Spinal cord (tissue), 10 donors: ENCODE data around the gene PPP1R13B. TPM values are rescaled to one million over a fixed set of nuclear protein-coding genes. Genes with fewer than 3 reads are reported as not detected.
A peak's percentile ranks its signal among the peaks of the same experiment; 100 is the strongest.

Experiments
- DNase-seq, 6 donors: peaks; one replicate each; pipeline versions ENCODE4 v3.0.0 to v3.0.0-alpha.2; 2013 to 2015; ENCODE audit warnings: low spot score in 6 of 6, low read depth in 4 of 6
- H3K27ac ChIP-seq: one replicate; pipeline ENCODE4 v1.5.1; 2013; ENCODE audit warnings: low read depth, low read length, control low read depth
- H3K27me3 ChIP-seq: one replicate; pipeline ENCODE4 v1.6.1; 2013; ENCODE audit warnings: low read length; ENCODE audit not compliant: control insufficient read depth, insufficient read depth
- H3K36me3 ChIP-seq: one replicate; pipeline ENCODE4 v1.6.1; 2013; ENCODE audit warnings: low read length; ENCODE audit not compliant: control insufficient read depth, insufficient read depth
- H3K4me1 ChIP-seq: one replicate; pipeline ENCODE4 v1.6.1; 2013; ENCODE audit warnings: low read length; ENCODE audit not compliant: control insufficient read depth, insufficient read depth
- H3K4me3 ChIP-seq: one replicate; pipeline ENCODE4 v1.5.1; 2013; ENCODE audit warnings: low read depth, low read length, control low read depth
- H3K9me3 ChIP-seq: one replicate; pipeline ENCODE4 v1.6.1; 2013; ENCODE audit warnings: low read length; ENCODE audit not compliant: control insufficient read depth, insufficient read depth
- WGBS: methylation state at CpG from one replicate; pipeline ENCODE4 v1.1.5; 2013; ENCODE audit warnings: missing lambda C conversion rate; ENCODE audit not compliant: insufficient coverage; 5-methylcytosine and 5-hydroxymethylcytosine counted together
- polyA plus RNA-seq, 2 donors: library from polyadenylated mRNA; unstranded; fragments of 120-200 nt; gene quantifications; one replicate each; pipeline ENCODE4 v1.2.1, GENCODE V29; 2013; ENCODE audit not compliant: insufficient read length in 2 of 2
- total RNA-seq, 2 donors: library from RNA; depleted of rRNA in 1 of 2; stranded (reverse); fragments of 120-200 nt in 1 of 2; fragments of >200 nt in 1 of 2; gene quantifications; one replicate each; pipeline versions ENCODE4 v1.2.3 to v1.2.4, GENCODE V29; 2013 to 2014
- donor health status: healthy.

Gene PPP1R13B
- total and polyA plus RNA-seq, 4 donors = 16.6 to 46.3 (median 26.5) TPM

GRCh38 chr14:103758059-103758776, 89.2 kb downstream of the PPP1R13B start:
- Histone ChIP-seq H3K27ac (no peak overlapping the region), H3K27me3 (no peaks in the 10 kb centered on the region), H3K4me3 (no peak overlapping the region), H3K9me3 (no peaks in the 10 kb centered on the region), H3K4me1 (no peaks in the 10 kb centered on the region), H3K36me3 (peaks cover 4% of the 10 kb centered on the region)
- DNase-seq = no peak
- WGBS = 100% methylated on average over 2 of the region's 8 CpGs

- H3K4me1 ChIP-seq = no peaks in the 10 kb centered on the region
- no peak overlapping the region for H3K4me3 ChIP-seq
- no peak for DNase-seq
- peaks cover 4% of the 10 kb centered on the region for H3K36me3 ChIP-seq
- H3K27me3 ChIP-seq = no peaks in the 10 kb centered on the region
- WGBS = 57% methylated on average over 1 of the region's 6 CpGs
- H3K9me3 ChIP-seq = no peaks in the 10 kb centered on the region
- no peak overlapping the region for H3K27ac ChIP-seq
These were observed 92.3 kb downstream of the PPP1R13B start for GRCh38 chr14:103755060-103755459.

GRCh38 chr14:103753774-103754173, 93.6 kb downstream of the PPP1R13B start:
- 65% methylated on average over 9 of the region's 9 CpGs for WGBS
- Histone ChIP-seq H3K4me1 (no peaks in the 10 kb centered on the region), H3K9me3 (no peaks in the 10 kb centered on the region), H3K4me3 (no peak overlapping the region), H3K27me3 (no peaks in the 10 kb centered on the region), H3K27ac (no peak overlapping the region), H3K36me3 (peaks cover 4% of the 10 kb centered on the region)
- no peak for DNase-seq

- WGBS = 93% methylated on average over 3 of the region's 5 CpGs
These were observed 97.5 kb downstream of the PPP1R13B start for GRCh38 chr14:103749860-103750259.

GRCh38 chr14:103749452-103749851, 97.9 kb downstream of the PPP1R13B start:
- H3K36me3 ChIP-seq = peaks cover 27% of the 10 kb centered on the region
- no peak for DNase-seq
- H3K9me3 ChIP-seq = no peaks in the 10 kb centered on the region
- no peak overlapping the region for H3K27ac ChIP-seq
- H3K4me1 ChIP-seq = no peaks in the 10 kb centered on the region
- no peak overlapping the region for H3K4me3 ChIP-seq
- no peaks in the 10 kb centered on the region for H3K27me3 ChIP-seq
- 58% methylated on average over 2 of the region's 5 CpGs for WGBS

More at GRCh38 chr14:103749860-103750259, 97.5 kb downstream of the PPP1R13B start:
- H3K4me1 ChIP-seq = no peaks in the 10 kb centered on the region
- peaks cover 24% of the 10 kb centered on the region for H3K36me3 ChIP-seq
- no peaks in the 10 kb centered on the region for H3K27me3 ChIP-seq
- H3K4me3 ChIP-seq = no peak overlapping the region
- DNase-seq = no peak
- no peaks in the 10 kb centered on the region for H3K9me3 ChIP-seq
- no peak overlapping the region for H3K27ac ChIP-seq

GRCh38 chr14:103748534-103748857, 98.9 kb downstream of the PPP1R13B start:
- Histone ChIP-seq H3K4me3 (no peak overlapping the region), H3K4me1 (peaks cover 5% of the 10 kb centered on the region), H3K9me3 (no peaks in the 10 kb centered on the region), H3K27me3 (no peaks in the 10 kb centered on the region), H3K27ac (peak overlapping the region; percentile 47), H3K36me3 (peaks cover 28% of the 10 kb centered on the region)
- WGBS = 92% methylated on average over 5 of the region's 5 CpGs
- no peak for DNase-seq

GRCh38 chr14:103746701-103747100, 100.7 kb downstream of the PPP1R13B start:
- H3K36me3 ChIP-seq = peaks cover 35% of the 10 kb centered on the region
- H3K27ac ChIP-seq = no peak overlapping the region
- no peaks in the 10 kb centered on the region for H3K9me3 ChIP-seq
- H3K4me3 ChIP-seq = no peak overlapping the region
- no peaks in the 10 kb centered on the region for H3K27me3 ChIP-seq
- no peak for DNase-seq
- WGBS = 91% methylated on average over 9 of the region's 10 CpGs
- peaks cover 5% of the 10 kb centered on the region for H3K4me1 ChIP-seq

GRCh38 chr14:103745424-103745823, 102.0 kb downstream of the PPP1R13B start:
- no peaks in the 10 kb centered on the region for H3K9me3 ChIP-seq
- no peak overlapping the region for H3K27ac ChIP-seq
- H3K4me3 ChIP-seq = no peak overlapping the region
- 85% methylated on average over 5 of the region's 5 CpGs for WGBS
- no peak for DNase-seq
- no peaks in the 10 kb centered on the region for H3K27me3 ChIP-seq
- H3K4me1 ChIP-seq = peaks cover 5% of the 10 kb centered on the region
- H3K36me3 ChIP-seq = peaks cover 44% of the 10 kb centered on the region

GRCh38 chr14:103744621-103745395, 102.6 kb downstream of the PPP1R13B start:
- peaks cover 50% of the 10 kb centered on the region for H3K36me3 ChIP-seq
- no peak overlapping the region for H3K27ac ChIP-seq
- H3K27me3 ChIP-seq = no peaks in the 10 kb centered on the region
- 86% methylated on average over 12 of the region's 15 CpGs for WGBS
- H3K4me1 ChIP-seq = peaks cover 5% of the 10 kb centered on the region
- H3K4me3 ChIP-seq = no peak overlapping the region
- H3K9me3 ChIP-seq = no peaks in the 10 kb centered on the region
- DNase-seq = no peak

- no peak for DNase-seq
- Histone ChIP-seq H3K4me1 (peaks cover 15% of the 10 kb centered on the region), H3K27me3 (no peaks in the 10 kb centered on the region), H3K36me3 (peaks cover 61% of the 10 kb centered on the region), H3K9me3 (no peaks in the 10 kb centered on the region), H3K4me3 (no peak overlapping the region), H3K27ac (no peak overlapping the region)
- WGBS = 78% methylated on average over 14 of the region's 15 CpGs
These were observed 103.7 kb downstream of the PPP1R13B start for GRCh38 chr14:103743691-103744090.
